ENCODE measurements around the gene KLHDC8B.
"Not testable (repeated sequence)": the region's sequence is repeated elsewhere in the genome, so short reads cannot be mapped to it uniquely, and the experiment has no call there.

KLHDC8B gene

GRCh38 chr3:49198161-49198560, 26.8 kb downstream of the KLHDC8B start:
- no peak for DNase-seq

GRCh38 chr3:49198611-49199230, 27.3 kb downstream of the KLHDC8B start:
- DNase-seq, result no peak

DNA sequence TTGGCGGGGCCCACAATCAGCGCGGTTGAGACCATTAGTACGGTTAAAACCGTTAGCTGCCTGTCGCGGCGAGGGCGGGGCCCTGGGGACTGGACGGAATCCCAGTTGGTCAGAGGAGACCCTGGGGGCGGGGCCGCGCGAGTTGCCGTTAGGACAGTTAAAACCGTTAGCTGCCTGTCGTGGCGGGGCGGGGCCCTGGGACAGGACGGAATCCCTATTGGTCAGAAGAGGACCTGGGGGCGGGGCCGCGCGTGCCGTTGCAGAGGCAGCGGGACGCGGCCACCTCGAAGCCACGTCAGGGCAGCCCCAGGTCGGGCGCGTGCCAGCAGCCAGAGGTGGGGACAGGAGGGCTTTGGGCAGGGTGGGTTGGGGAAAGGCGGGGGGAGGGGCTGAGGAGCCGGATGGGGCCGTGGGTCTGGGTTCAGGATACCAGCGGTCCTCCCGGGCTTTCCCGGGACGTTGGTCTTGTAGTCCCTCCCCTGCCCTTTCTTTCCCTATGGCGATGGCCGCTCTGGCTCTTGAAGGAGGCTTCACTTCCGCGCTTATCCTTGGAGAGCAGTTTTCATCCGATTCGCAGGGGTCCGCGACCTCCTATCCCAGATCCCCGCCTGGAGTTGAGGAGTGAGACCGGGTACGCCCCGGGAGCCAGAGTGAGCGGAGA, 28.0 kb downstream of the KLHDC8B start:
- DNase-seq, result peak in 1 of 5 experiments; percentile 6

GRCh38 chr3:49199900-49200281, 28.5 kb downstream of the KLHDC8B start:
- no peak for DNase-seq

DNA sequence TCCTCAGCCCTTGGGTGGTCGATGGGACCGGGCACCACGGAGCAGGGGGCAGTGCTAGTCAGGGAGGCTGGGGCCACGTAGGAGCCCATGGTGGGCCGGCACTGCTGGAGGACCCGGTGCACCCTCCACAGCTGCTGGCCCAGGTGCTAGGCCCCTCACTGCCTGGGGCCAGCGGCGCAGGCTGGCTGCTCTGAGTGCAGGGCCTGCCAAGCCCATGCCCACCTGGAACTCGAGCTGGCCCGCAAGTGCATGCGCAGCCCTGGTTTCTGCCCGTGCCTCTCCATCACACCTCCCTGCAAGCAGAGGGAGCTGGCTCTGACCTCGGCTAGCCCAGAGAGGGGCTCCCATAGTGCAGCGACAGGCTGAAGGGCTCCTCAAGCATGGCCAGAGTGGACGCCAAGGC, 42.1 kb downstream of the KLHDC8B start:
- no peak for DNase-seq

DNA sequence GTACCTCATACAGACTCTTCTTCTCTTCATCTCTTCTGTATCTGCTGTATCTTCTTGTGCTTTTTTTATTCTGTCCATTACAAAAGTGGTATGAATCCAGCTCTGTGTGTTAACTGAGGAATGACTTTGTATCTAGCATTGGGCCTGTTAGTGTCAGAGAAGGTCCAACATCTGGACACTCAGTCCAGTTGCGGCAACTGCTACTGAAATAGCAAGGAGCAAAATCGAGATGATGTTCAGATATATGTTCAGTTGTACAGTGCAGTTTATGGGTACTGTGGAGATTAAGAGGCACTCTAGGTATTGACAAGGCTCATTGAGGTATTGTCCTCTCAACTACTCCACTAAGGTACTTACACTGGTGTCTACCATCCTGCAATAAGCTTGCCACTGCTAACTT, 42.6 kb downstream of the KLHDC8B start:
- no peak for DNase-seq

DNA sequence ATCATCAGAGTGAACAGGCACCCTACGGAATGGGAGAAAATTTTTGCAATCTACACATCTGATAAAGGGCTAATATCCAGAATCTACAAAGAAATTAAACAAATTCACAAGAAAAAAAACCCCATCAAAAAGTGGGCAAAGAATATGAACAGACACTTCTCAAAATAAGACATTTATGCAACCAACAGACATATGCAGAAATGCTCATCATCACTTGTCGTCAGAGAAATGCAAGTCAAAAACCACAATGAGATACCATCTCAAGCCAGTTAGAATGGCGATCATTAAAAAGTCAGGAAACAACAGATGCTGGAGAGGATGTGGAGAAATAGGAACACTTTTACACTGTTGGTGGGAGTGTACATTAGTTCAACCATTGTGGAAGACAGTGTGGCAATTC, 45.3 kb downstream of the KLHDC8B start:
- DNase-seq, result peak in 1 of 5 experiments; percentile 31

DNA sequence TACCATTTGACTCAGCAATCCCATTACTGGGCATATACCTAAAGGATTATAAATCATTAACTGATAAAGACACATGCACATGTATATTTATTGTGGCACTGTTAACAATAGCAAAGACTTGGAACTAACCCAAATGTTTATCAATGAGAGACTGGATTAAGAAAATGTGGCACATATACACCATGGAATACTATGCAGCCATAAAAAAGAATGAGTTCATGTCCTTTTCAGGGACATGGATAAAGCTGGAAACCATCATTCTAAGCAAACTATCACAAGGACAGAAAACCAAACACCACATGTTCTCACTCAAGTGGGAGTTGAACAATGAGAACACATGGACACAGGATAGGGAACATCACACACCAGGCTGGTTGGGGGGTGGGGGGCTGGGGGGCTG, 45.7 kb downstream of the KLHDC8B start:
- not testable (repeated sequence) for DNase-seq

GRCh38 chr3:49217688-49218470, 46.5 kb downstream of the KLHDC8B start:
- no peak for DNase-seq

DNA sequence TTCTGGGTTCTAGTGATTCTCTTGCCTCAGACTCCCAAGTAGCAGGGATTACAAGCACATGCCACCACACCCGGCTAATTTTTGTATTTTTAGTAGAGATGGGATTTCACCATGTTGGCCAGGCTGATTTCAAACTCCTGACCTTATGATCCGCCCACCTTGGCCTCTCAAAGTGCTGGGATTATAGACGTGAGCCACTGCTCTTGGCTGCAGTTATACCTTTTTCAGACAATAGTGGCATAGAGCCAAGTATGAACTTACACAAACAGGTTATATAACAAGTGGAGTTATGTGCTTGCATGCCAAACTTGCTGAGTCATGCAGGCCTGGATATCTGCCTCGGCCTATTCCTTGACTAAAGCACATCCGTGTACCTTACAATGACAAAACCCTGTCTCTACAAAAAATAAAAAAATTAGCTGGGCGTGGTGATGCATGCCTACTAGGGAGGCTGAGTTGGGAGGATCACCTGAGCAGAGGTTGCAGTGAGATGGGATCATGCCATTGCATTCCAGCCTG, 47.1 kb downstream of the KLHDC8B start:
- DNase-seq, result peak in 1 of 5 experiments; percentile 29

DNA sequence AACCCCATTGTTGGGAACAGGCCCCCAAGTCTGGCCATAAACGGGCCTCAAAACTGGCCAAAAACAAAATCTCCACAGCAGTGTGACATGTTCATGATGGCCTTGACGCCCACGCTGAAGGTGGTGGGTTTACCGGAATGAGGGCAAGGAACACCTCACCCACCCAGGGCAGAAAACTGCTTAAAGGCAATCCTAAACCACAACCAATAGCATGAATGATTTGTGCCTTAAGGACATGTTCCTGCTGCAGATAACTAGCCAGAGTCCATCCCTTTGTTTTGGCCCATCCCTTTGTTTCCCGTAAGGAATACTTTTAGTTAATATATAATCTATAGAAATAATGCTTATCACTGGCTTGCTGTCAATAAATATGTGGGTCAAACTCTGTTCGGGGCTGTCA, 47.7 kb downstream of the KLHDC8B start:
- DNase-seq, result no peak

- not testable (repeated sequence) for DNase-seq
These were observed 49.7 kb downstream of the KLHDC8B start for GRCh38 chr3:49220985-49221563.

DNA sequence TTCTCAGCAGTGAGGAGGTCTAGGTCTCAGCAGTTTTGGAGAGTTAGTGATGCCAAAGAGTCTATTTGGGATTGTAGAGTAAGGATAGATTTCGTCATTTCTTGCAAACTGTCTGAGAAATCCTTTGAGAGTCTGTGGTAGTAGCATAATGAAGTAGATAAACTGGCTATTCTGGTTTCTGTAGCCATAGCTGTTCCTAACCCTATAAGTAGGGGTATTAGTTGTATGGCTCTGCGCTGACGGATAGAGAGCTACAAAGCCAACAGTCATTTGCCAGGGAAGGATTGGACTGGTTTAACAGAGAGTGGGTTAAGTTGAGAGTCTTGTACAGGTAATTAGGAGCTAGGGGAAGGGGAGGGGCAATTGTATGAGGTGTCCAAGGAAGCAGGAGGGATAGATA, 50.6 kb downstream of the KLHDC8B start:
- DNase-seq, result no peak
